Brain pericyte (primary cell): Measurements from ENCODE around the gene FPGS.

Source experiments
- DNase-seq: peaks from one replicate; pipeline ENCODE4 v3.0.0-alpha.2; 2012; ENCODE audit warnings: low read depth, low spot score

FPGS gene

GRCh38 chr9:127860260-127860659, 57.6 kb downstream of the FPGS start:
- no peak for DNase-seq

GRCh38 chr9:127860779-127861178, 58.1 kb downstream of the FPGS start:
- no peak for DNase-seq

- DNase-seq, result no peak
Measured at GRCh38 chr9:127862075-127863011, 59.7 kb downstream of the FPGS start.

GRCh38 chr9:127863191-127863621, 60.5 kb downstream of the FPGS start:
- no peak for DNase-seq
